Fibroblast of lung (primary cell): ENCODE results near the gene GCA. TPM values are rescaled to one million over a fixed set of nuclear protein-coding genes. Genes with fewer than 3 reads are reported as not detected.

Experiments
- DNase-seq, 2 donors: peaks; one replicate each; pipeline versions ENCODE4 v3.0.0 to v3.0.0-alpha.2; 2010; ENCODE audit warnings: low read depth in 2 of 2
- H2AFZ ChIP-seq: 2 replicates; pipeline ENCODE4 v1.5.1; 2012; ENCODE audit warnings: low read length, control low read depth, inconsistent platforms
- H3K27ac ChIP-seq: 2 replicates; pipeline ENCODE4 v1.5.1; 2011; ENCODE audit warnings: low read length, control low read depth; ENCODE audit not compliant: insufficient read depth
- H3K27me3 ChIP-seq: 2 replicates; pipeline ENCODE4 v1.5.1; 2011; ENCODE audit warnings: mild to moderate bottlenecking, low read length; ENCODE audit not compliant: control insufficient read depth, insufficient read depth
- H3K36me3 ChIP-seq: 2 replicates; pipeline ENCODE4 v1.5.1; 2011; ENCODE audit warnings: low read length; ENCODE audit not compliant: control insufficient read depth, insufficient read depth
- H3K4me1 ChIP-seq: 2 replicates; pipeline ENCODE4 v1.5.1; 2011; ENCODE audit warnings: low read length; ENCODE audit not compliant: control insufficient read depth, insufficient read depth; ENCODE audit errors: extremely low read depth
- H3K4me2 ChIP-seq: 2 replicates; pipeline ENCODE4 v1.5.1; 2011; ENCODE audit warnings: low read length, control low read depth; ENCODE audit not compliant: insufficient read depth; ENCODE audit errors: extremely low read depth
- H3K4me3 ChIP-seq, 4 experiments: fragments of 200-600 bp in 1 of 4; sonication (generic) in 1 of 4; replicated peaks in 1 of 4; 2 replicates each; pipeline ENCODE4 v1.5.1; 2011 to 2016; ENCODE audit warnings: low read length in 4 of 4, low read depth in 3 of 4, mild to moderate bottlenecking in 3 of 4, control low read depth in 2 of 4, inconsistent platforms in 1 of 4, mixed read lengths in 1 of 4; ENCODE audit not compliant: insufficient read depth in 1 of 4; ENCODE audit errors: control extremely low read depth in 1 of 4
- H3K79me2 ChIP-seq: 2 replicates; pipeline ENCODE4 v1.5.1; 2012; ENCODE audit warnings: mild to moderate bottlenecking, low read length, inconsistent platforms; ENCODE audit not compliant: control insufficient read depth, insufficient read depth
- H3K9ac ChIP-seq: 2 replicates; pipeline ENCODE4 v1.5.1; 2011; ENCODE audit warnings: mild to moderate bottlenecking, low read length, control low read depth; ENCODE audit not compliant: insufficient read depth
- H3K9me3 ChIP-seq: 2 replicates; pipeline ENCODE4 v1.5.1; 2012; ENCODE audit warnings: low read depth, low read length; ENCODE audit not compliant: control insufficient read depth, insufficient read depth
- H4K20me1 ChIP-seq: 2 replicates; pipeline ENCODE4 v1.5.1; 2011; ENCODE audit warnings: low read length; ENCODE audit not compliant: control insufficient read depth, insufficient read depth; ENCODE audit errors: extremely low read depth
- CTCF ChIP-seq, 2 donors: IDR thresholded peaks in 1 of 2; conservative IDR thresholded peaks in 1 of 2; 1 replicate in 1 of 2; 2 replicates in 1 of 2; pipeline ENCODE4 v1.5.1; 2011 to 2012; ENCODE audit warnings: low read length in 2 of 2, control low read depth in 1 of 2, inconsistent platforms in 1 of 2, low read depth in 1 of 2, mild to moderate bottlenecking in 1 of 2
- EZH2 ChIP-seq: IDR thresholded peaks from 2 replicates; pipeline ENCODE4 v1.5.1; 2012; ENCODE audit warnings: low read length, control low read depth, mild to moderate bottlenecking; ENCODE audit errors: missing control alignments
- polyA plus RNA-seq, 2 donors: library from polyadenylated mRNA; depleted of rRNA in 1 of 2; stranded (reverse) in 1 of 2; unstranded in 1 of 2; fragments of >200 nt; gene quantifications; 2 replicates each; pipeline ENCODE4 v1.2.1, GENCODE V29; 2011 to 2012; ENCODE audit warnings: missing spikeins in 1 of 2
- total RNA-seq: library from RNA; depleted of rRNA; stranded (reverse); fragments of >200 nt; gene quantifications from 2 replicates; pipeline ENCODE4 v1.2.1, GENCODE V29; 2014

The GCA gene
- total and polyA plus RNA-seq, 2 donors (not counting 1 experiment from before 2014, with no cell fraction given), result 7.6 to 12.9 TPM

- no peaks in the 10 kb centered on the region for H3K79me2 ChIP-seq
- no peak overlapping the region for H3K4me2 ChIP-seq
- no peak overlapping the region for H2AFZ ChIP-seq
- no peak overlapping the region for H3K9ac ChIP-seq
- H3K36me3 ChIP-seq, result no peaks in the 10 kb centered on the region
- DNase-seq, result no peak
- no peaks in the 10 kb centered on the region for H3K27me3 ChIP-seq
- TF ChIP-seq EZH2 (no peak), CTCF (conservative IDR thresholded peaks at IDR 0.05 in 1 of 2, IDR thresholded peaks at IDR 0.05 in 1 of 2; ENCODE audit: low read depth in 1 of 2, low read length in 2 of 2) (peak; percentile 41 to 55)
- no peak overlapping the region for H3K4me3 ChIP-seq
- H3K9me3 ChIP-seq, result no peaks in the 10 kb centered on the region
- H3K4me1 ChIP-seq, result no peaks in the 10 kb centered on the region
- H4K20me1 ChIP-seq, result no peaks in the 10 kb centered on the region
- no peak overlapping the region for H3K27ac ChIP-seq
These were observed 16.7 kb upstream of the GCA start for GRCh38 chr2:162327134-162327769.

DNA sequence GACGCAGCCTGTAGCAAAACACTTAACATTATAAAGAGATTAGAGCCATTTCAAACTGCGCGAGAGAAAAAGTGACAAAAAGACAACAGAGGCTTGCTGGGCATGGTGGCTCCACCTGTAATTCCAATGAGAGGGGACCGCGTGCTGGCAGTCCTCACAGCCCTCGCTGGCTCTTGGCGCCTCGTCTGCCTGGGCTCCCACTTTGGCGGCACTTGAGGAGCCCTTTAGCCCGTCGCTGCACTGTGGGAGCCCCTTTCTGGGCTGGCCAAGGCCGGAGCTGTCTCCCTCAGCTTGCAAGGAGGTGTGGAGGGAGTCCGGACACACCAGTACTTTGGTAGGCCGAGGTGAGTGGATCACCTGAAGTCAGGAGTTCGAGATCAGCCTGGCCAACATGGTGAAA lies 16.1 kb upstream of the GCA start:
- TF ChIP-seq CTCF (conservative IDR thresholded peaks at IDR 0.05 in 1 of 2, IDR thresholded peaks at IDR 0.05 in 1 of 2; ENCODE audit: low read depth in 1 of 2, low read length in 2 of 2) (no peak), EZH2 (no peak)
- Histone ChIP-seq H3K27ac (no peak overlapping the region), H3K4me3 (no peak overlapping the region), H3K27me3 (no peaks in the 10 kb centered on the region), H3K4me2 (no peak overlapping the region), H2AFZ (no peak overlapping the region), H3K4me1 (no peaks in the 10 kb centered on the region), H3K9me3 (no peaks in the 10 kb centered on the region), H3K79me2 (no peaks in the 10 kb centered on the region), H4K20me1 (no peaks in the 10 kb centered on the region), H3K36me3 (no peaks in the 10 kb centered on the region), H3K9ac (no peak overlapping the region)
- DNase-seq, result no peak

GRCh38 chr2:162328424-162329157 lies 15.3 kb upstream of the GCA start:
- Histone ChIP-seq H3K79me2 (no peaks in the 10 kb centered on the region), H3K9ac (no peak overlapping the region), H3K27ac (no peak overlapping the region), H3K4me2 (no peak overlapping the region), H3K36me3 (no peaks in the 10 kb centered on the region), H3K4me3 (no peak overlapping the region), H3K4me1 (no peaks in the 10 kb centered on the region), H3K9me3 (no peaks in the 10 kb centered on the region), H3K27me3 (no peaks in the 10 kb centered on the region), H4K20me1 (no peaks in the 10 kb centered on the region), H2AFZ (no peak overlapping the region)
- DNase-seq, result no peak
- TF ChIP-seq CTCF (conservative IDR thresholded peaks at IDR 0.05 in 1 of 2, IDR thresholded peaks at IDR 0.05 in 1 of 2; ENCODE audit: low read depth in 1 of 2, low read length in 2 of 2) (no peak), EZH2 (no peak)
